GM19452 (cell line): ENCODE data around the gene RNU7-1.
A peak's percentile ranks its signal among the peaks of the same experiment; 100 is the strongest.
"Not testable (repeated sequence)": the region's sequence is repeated elsewhere in the genome, so short reads cannot be mapped to it uniquely, and the experiment has no call there.

ENCODE experiments used
- ATAC-seq: cut with Tn5 transposase; IDR thresholded peaks from one replicate; pipeline ENCODE4 v1.9.1; 2021; ENCODE audit not compliant: unreplicated experiment

RNU7-1 gene

GRCh38 chr12:6943722-6944380 lies at the start of gene RNU7-1, which contains the start of gene C12orf57:
TSS of gene RNU7-1 (plus strand) at chr12:6943816.
TSS of gene C12orf57 (plus strand) at chr12:6944022. CDS start at chr12:6944122, 100 bp downstream.
- peak; percentile 36 for ATAC-seq

GRCh38 chr12:6894321-6894720 lies 49.3 kb upstream of the RNU7-1 start:
- no peak for ATAC-seq

- ATAC-seq = no peak
Observed at GRCh38 chr12:6896846-6897435, 46.7 kb upstream of the RNU7-1 start.

- ATAC-seq = no peak
Observed at GRCh38 chr12:6899427-6899826, 44.2 kb upstream of the RNU7-1 start.

GRCh38 chr12:6899837-6900519 lies 43.6 kb upstream of the RNU7-1 start:
- no peak for ATAC-seq

- ATAC-seq = no peak
Observed at GRCh38 chr12:6902448-6902847, 41.2 kb upstream of the RNU7-1 start.

- ATAC-seq = no peak
Observed at GRCh38 chr12:6903722-6904121, 39.9 kb upstream of the RNU7-1 start.

- ATAC-seq = peak; percentile 91
Observed at GRCh38 chr12:6904280-6905276, 39.0 kb upstream of the RNU7-1 start, which contains the start of gene LRRC23. TSS of gene LRRC23 (plus strand) at chr12:6904822. CDS start at chr12:6905634, 812 bp downstream.

GRCh38 chr12:6905414-6906040 lies 38.1 kb upstream of the RNU7-1 start:
- no peak for ATAC-seq

- ATAC-seq = not testable (repeated sequence)
Observed at GRCh38 chr12:6908141-6908540, 35.5 kb upstream of the RNU7-1 start.

GRCh38 chr12:6909421-6910145 lies 34.0 kb upstream of the RNU7-1 start:
- no peak for ATAC-seq

- no peak for ATAC-seq
Observed at GRCh38 chr12:6912164-6912935, 31.3 kb upstream of the RNU7-1 start.

GRCh38 chr12:6914246-6914946 lies 29.2 kb upstream of the RNU7-1 start, which contains the start of gene ENO2:
TSS of gene ENO2 (plus strand) at chr12:6914580. CDS start at chr12:6915833, 1,253 bp downstream.
- peak; percentile 68 for ATAC-seq

GRCh38 chr12:6914947-6915788 lies 28.4 kb upstream of the RNU7-1 start:
- ATAC-seq = no peak

- ATAC-seq = no peak
Observed at GRCh38 chr12:6915789-6916285, 27.8 kb upstream of the RNU7-1 start.

GRCh38 chr12:6916426-6917200 lies 27.0 kb upstream of the RNU7-1 start:
- no peak for ATAC-seq
